Mesenchymal stem cell (in vitro differentiated cells and primary cell): ENCODE data around the gene RIT1.
"Not testable (repeated sequence)": the region's sequence is repeated elsewhere in the genome, so short reads cannot be mapped to it uniquely, and the experiment has no call there.

Source experiments
- DNase-seq: peaks from one replicate; pipeline ENCODE4 v3.0.0-alpha.2; 2013
- H2AFZ ChIP-seq: one replicate; pipeline ENCODE4 v1.6.1; 2013; ENCODE audit warnings: low read depth, mild to moderate bottlenecking, control low read depth, inconsistent platforms, low read length, moderate library complexity
- H2AK5ac ChIP-seq: 2 replicates; pipeline ENCODE4 v1.6.1; 2013; ENCODE audit warnings: low read length, moderate library complexity, mild to moderate bottlenecking, inconsistent platforms; ENCODE audit not compliant: severe bottlenecking
- H2BK120ac ChIP-seq: one replicate; pipeline ENCODE4 v1.6.1; 2013; ENCODE audit warnings: low read depth, mild to moderate bottlenecking, inconsistent platforms, low read length, moderate library complexity
- H2BK12ac ChIP-seq, 2 experiments: one replicate each; pipeline ENCODE4 v1.6.1; 2013; ENCODE audit warnings: inconsistent platforms in 2 of 2, low read length in 2 of 2, mild to moderate bottlenecking in 2 of 2, moderate library complexity in 2 of 2, control low read depth in 1 of 2
- H2BK15ac ChIP-seq: one replicate; pipeline ENCODE4 v1.6.1; 2013; ENCODE audit warnings: mild to moderate bottlenecking, low read depth, inconsistent platforms; ENCODE audit not compliant: poor library complexity, severe bottlenecking
- H2BK5ac ChIP-seq: 2 replicates; pipeline ENCODE4 v1.6.1; 2013; ENCODE audit warnings: low read depth, mild to moderate bottlenecking, low read length, control low read depth, inconsistent platforms; ENCODE audit not compliant: poor library complexity, severe bottlenecking
- H3K14ac ChIP-seq, 2 experiments: one replicate each; pipeline ENCODE4 v1.6.1; 2013; ENCODE audit warnings: inconsistent platforms in 2 of 2, low read length in 2 of 2, control low read depth in 1 of 2, mild to moderate bottlenecking in 1 of 2, moderate library complexity in 1 of 2
- H3K18ac ChIP-seq, 2 experiments: one replicate each; pipeline ENCODE4 v1.6.1; 2013; ENCODE audit warnings: inconsistent platforms in 2 of 2, low read length in 2 of 2, control low read depth in 1 of 2, low read depth in 1 of 2, mild to moderate bottlenecking in 1 of 2
- H3K23ac ChIP-seq, 2 experiments: one replicate each; pipeline ENCODE4 v1.6.1; 2013; ENCODE audit warnings: inconsistent platforms in 2 of 2, low read length in 2 of 2, mild to moderate bottlenecking in 2 of 2, moderate library complexity in 2 of 2, control low read depth in 1 of 2
- H3K27ac ChIP-seq: 2 replicates; pipeline ENCODE4 v1.5.1; 2013; ENCODE audit warnings: mild to moderate bottlenecking, moderate library complexity, low read length, control low read depth, inconsistent platforms; ENCODE audit not compliant: poor library complexity, severe bottlenecking
- H3K27me3 ChIP-seq, 2 experiments: 2 replicates each; pipeline versions ENCODE4 v1.6.1 to v1.7.0; 2013; ENCODE audit warnings: low read length in 2 of 2, mild to moderate bottlenecking in 2 of 2, moderate library complexity in 2 of 2, control low read depth in 1 of 2, inconsistent platforms in 1 of 2; ENCODE audit not compliant: control insufficient read depth in 1 of 2, insufficient read depth in 1 of 2
- H3K36me3 ChIP-seq, 2 experiments: 2 replicates each; pipeline versions ENCODE4 v1.6.1 to v1.7.0; 2013; ENCODE audit warnings: low read length in 2 of 2, control low read depth in 1 of 2, inconsistent platforms in 1 of 2, low read depth in 1 of 2, mild to moderate bottlenecking in 1 of 2; ENCODE audit not compliant: insufficient read depth in 2 of 2, control insufficient read depth in 1 of 2
- H3K4ac ChIP-seq, 2 experiments: one replicate each; pipeline ENCODE4 v1.6.1; 2013; ENCODE audit warnings: inconsistent platforms in 2 of 2, low read length in 2 of 2, mild to moderate bottlenecking in 2 of 2, moderate library complexity in 2 of 2, control low read depth in 1 of 2, low read depth in 1 of 2
- H3K4me1 ChIP-seq: 2 replicates; pipeline ENCODE4 v1.6.1; 2013; ENCODE audit warnings: low read depth, low read length, control low read depth; ENCODE audit not compliant: control insufficient read depth, insufficient read depth
- H3K4me2 ChIP-seq: 2 replicates; pipeline ENCODE4 v1.6.1; 2013; ENCODE audit warnings: low read length, mild to moderate bottlenecking, inconsistent platforms; ENCODE audit not compliant: poor library complexity, severe bottlenecking
- H3K4me3 ChIP-seq, 2 experiments: 2 replicates each; pipeline versions ENCODE4 v1.5.1 to v1.7.0; 2013; ENCODE audit warnings: low read length in 2 of 2, mild to moderate bottlenecking in 2 of 2, control low read depth in 1 of 2, low read depth in 1 of 2; ENCODE audit not compliant: insufficient read depth in 1 of 2
- H3K79me1 ChIP-seq: replicated peaks from 2 replicates; pipeline ENCODE4 v1.6.1; 2013; ENCODE audit warnings: mild to moderate bottlenecking, control low read depth, low read length, inconsistent platforms; ENCODE audit not compliant: poor library complexity, severe bottlenecking
- H3K9ac ChIP-seq: 2 replicates; pipeline ENCODE4 v1.7.0; 2013; ENCODE audit warnings: mild to moderate bottlenecking, low read length, moderate library complexity
- H3K9me3 ChIP-seq: 2 replicates; pipeline ENCODE4 v1.7.0; 2013; ENCODE audit warnings: mild to moderate bottlenecking, low read length; ENCODE audit not compliant: control insufficient read depth
- H4K8ac ChIP-seq: one replicate; pipeline ENCODE4 v1.6.1; 2013; ENCODE audit warnings: inconsistent platforms, mild to moderate bottlenecking, low read length, moderate library complexity
- H4K91ac ChIP-seq: one replicate; pipeline ENCODE4 v1.6.1; 2013; ENCODE audit warnings: mild to moderate bottlenecking, low read length, inconsistent platforms
- WGBS: methylation state at CpG from one replicate; pipeline ENCODE4 v1.1.7; 2013; ENCODE audit warnings: mixed read lengths; 5-methylcytosine and 5-hydroxymethylcytosine counted together

The RIT1 gene

GRCh38 chr1:155932487-155932886 lies 21.3 kb upstream of the RIT1 start:
- Histone ChIP-seq H2AFZ (no peak overlapping the region), H2BK120ac (no peak overlapping the region), H3K4me1 (peaks cover 14% of the 10 kb centered on the region), H3K9me3 (no peaks in the 10 kb centered on the region), H2BK12ac (no peak overlapping the region), H4K8ac (no peak overlapping the region), H3K79me1 (peaks cover 3% of the 10 kb centered on the region), H2BK5ac (no peak overlapping the region), H2BK15ac (no peak overlapping the region), H3K18ac (no peak overlapping the region), H3K14ac (no peak overlapping the region), H3K4me3 (peak overlapping the region in 1 of 2 experiments; percentile 92), H4K91ac (no peak overlapping the region), H3K36me3 (peaks cover 31 to 54% of the 10 kb centered on the region in 2 experiments), H3K4me2 (peak overlapping the region; percentile 3), H2AK5ac (no peak overlapping the region), H3K23ac (no peak overlapping the region), H3K4ac (no peak overlapping the region), H3K27me3 (no peaks in the 10 kb centered on the region), H3K27ac (no peak overlapping the region), H3K9ac (peak overlapping the region; percentile 98)
- DNase-seq = no peak
- 68% methylated on average over 2 of the region's 5 CpGs for WGBS

GRCh38 chr1:155932081-155932480 lies 20.9 kb upstream of the RIT1 start:
- WGBS = 80% methylated on average over 1 of the region's 1 CpG
- Histone ChIP-seq H2BK15ac (no peak overlapping the region), H3K9me3 (no peaks in the 10 kb centered on the region), H2AFZ (no peak overlapping the region), H4K91ac (no peak overlapping the region), H3K4me3 (peak overlapping the region in 1 of 2 experiments; percentile 92), H3K9ac (peak overlapping the region; percentile 98), H3K36me3 (peaks cover 33 to 58% of the 10 kb centered on the region in 2 experiments), H3K27me3 (no peaks in the 10 kb centered on the region), H3K4me1 (peaks cover 14% of the 10 kb centered on the region), H2AK5ac (no peak overlapping the region), H3K23ac (no peak overlapping the region), H4K8ac (no peak overlapping the region), H3K4ac (no peak overlapping the region), H2BK5ac (no peak overlapping the region), H2BK12ac (no peak overlapping the region), H3K18ac (no peak overlapping the region), H3K79me1 (peaks cover 3% of the 10 kb centered on the region), H2BK120ac (no peak overlapping the region), H3K14ac (no peak overlapping the region), H3K27ac (no peak overlapping the region), H3K4me2 (peak overlapping the region; percentile 5)
- no peak for DNase-seq

- Histone ChIP-seq H2AFZ (no peak overlapping the region), H3K18ac (no peak overlapping the region), H3K4me2 (peak overlapping the region; percentile 27), H3K27ac (no peak overlapping the region), H4K8ac (no peak overlapping the region), H3K79me1 (peaks cover 8% of the 10 kb centered on the region), H2BK15ac (no peak overlapping the region), H2BK120ac (no peak overlapping the region), H2AK5ac (no peak overlapping the region), H2BK5ac (no peak overlapping the region), H3K4me1 (peaks cover 14% of the 10 kb centered on the region), H4K91ac (no peak overlapping the region), H3K4ac (no peak overlapping the region), H3K27me3 (no peaks in the 10 kb centered on the region), H2BK12ac (no peak overlapping the region), H3K23ac (peak overlapping the region in 1 of 2 experiments; percentile 10), H3K36me3 (peaks cover 35 to 64% of the 10 kb centered on the region in 2 experiments), H3K14ac (no peak overlapping the region), H3K9me3 (no peaks in the 10 kb centered on the region), H3K4me3 (peak overlapping the region in 1 of 2 experiments; percentile 92), H3K9ac (peak overlapping the region; percentile 98)
- no peak for DNase-seq
- 98% methylated on average over 7 of the region's 7 CpGs for WGBS
Measured at GRCh38 chr1:155931332-155932038, 20.3 kb upstream of the RIT1 start.

- Histone ChIP-seq H3K9ac (peak overlapping the region; percentile 98), H3K4me1 (peaks cover 14% of the 10 kb centered on the region), H3K4me3 (peak overlapping the region in 1 of 2 experiments; percentile 92), H3K36me3 (peaks cover 38 to 72% of the 10 kb centered on the region in 2 experiments)
- DNase-seq, H3K4me2 ChIP-seq, H2BK15ac ChIP-seq, H3K27me3 ChIP-seq, H3K18ac ChIP-seq, H2BK120ac ChIP-seq, H4K91ac ChIP-seq, H3K14ac ChIP-seq, H2AFZ ChIP-seq, H3K79me1 ChIP-seq, H2BK12ac ChIP-seq, H2AK5ac ChIP-seq, H3K23ac ChIP-seq, H4K8ac ChIP-seq, H2BK5ac ChIP-seq, H3K4ac ChIP-seq, H3K9me3 ChIP-seq, H3K27ac ChIP-seq: not testable (repeated sequence)
- 97% methylated on average over 7 of the region's 10 CpGs for WGBS
Measured at GRCh38 chr1:155930725-155931124, 19.6 kb upstream of the RIT1 start.
